Calu3 (cell line): ENCODE measurements around the gene ING2. TPM values are rescaled to one million over a fixed set of nuclear protein-coding genes. Genes with fewer than 3 reads are reported as not detected.

Experiments used
- BruUV-seq: library from RNA; stranded (reverse); fragments of 400-500 nt; replicated peaks from 2 replicates; lab custom pipeline; 2021; lab: Mats Ljungman, UMichigan
- CTCF ChIA-PET: fragments of 300-600 bp; sonication (Branson Sonifier 250); formaldehyde crosslinking; loops from one replicate; lab custom pipeline; 2022; ENCODE audit warnings: antibody characterized with exemption; lab: Charles Lee
- DNase-seq: peaks from one replicate; pipeline ENCODE4 v3.0.0; 2022
- H3K27ac Mint-ChIP-seq: one replicate; pipeline ENCODE4 v1.8.0; 2022; ENCODE audit warnings: mixed read lengths; ENCODE audit not compliant: unreplicated experiment
- H3K27me3 Mint-ChIP-seq: one replicate; pipeline ENCODE4 v1.8.0; 2022; ENCODE audit warnings: mixed read lengths; ENCODE audit not compliant: unreplicated experiment
- H3K36me3 Mint-ChIP-seq: one replicate; pipeline ENCODE4 v1.8.0; 2022; ENCODE audit warnings: mild to moderate bottlenecking, moderate library complexity, mixed read lengths; ENCODE audit not compliant: insufficient read depth, unreplicated experiment
- H3K4me1 Mint-ChIP-seq: one replicate; pipeline ENCODE4 v1.8.0; 2022; ENCODE audit warnings: mild to moderate bottlenecking, low read depth, mixed read lengths; ENCODE audit not compliant: unreplicated experiment
- H3K4me3 Mint-ChIP-seq: one replicate; pipeline ENCODE4 v1.8.0; 2022; ENCODE audit warnings: mild to moderate bottlenecking, low read depth, moderate library complexity, mixed read lengths; ENCODE audit not compliant: unreplicated experiment
- H3K9me3 Mint-ChIP-seq: one replicate; pipeline ENCODE4 v1.8.0; 2022; ENCODE audit warnings: low read depth, mixed read lengths; ENCODE audit not compliant: unreplicated experiment
- CTCF ChIP-seq: fragments of 200-600 bp; IDR thresholded peaks from one replicate; pipeline ENCODE4 v1.8.0; 2022; ENCODE audit warnings: antibody characterized with exemption; ENCODE audit not compliant: unreplicated experiment
- intact Hi-C: fragments of 100-400 bp; cut with micrococcal nuclease; formaldehyde crosslinking; loops from one replicate; pipeline ENCODE4 v1.10.0; 2022; ENCODE audit not compliant: unreplicated experiment
- total RNA-seq: library from RNA; stranded (reverse); gene quantifications from 2 replicates; pipeline ENCODE4 v1.2.3, GENCODE V29; 2022

ING2 gene
- total RNA-seq, 1 experiment from 2014 or later, result 12.1 TPM

- DNase-seq, result no peak
- H3K36me3 Mint-ChIP-seq, result no peaks in the 10 kb centered on the region
- CTCF ChIA-PET, result interaction anchor here (0.6 to 0.7 kb wide), 2 partner anchors 10 to 124 kb away, joined by 4 to 7 read pairs; no protein-coding TSS in a partner anchor
- H3K9me3 Mint-ChIP-seq, result no peaks in the 10 kb centered on the region
- H3K27me3 Mint-ChIP-seq, result peaks cover 16% of the 10 kb centered on the region
- intact Hi-C loops, result no loop called here
- BruUV-seq, result no TSS peak
- no peak for TF ChIP-seq CTCF
- no peak overlapping the region for H3K4me3 Mint-ChIP-seq
- no peaks in the 10 kb centered on the region for H3K4me1 Mint-ChIP-seq
- H3K27ac Mint-ChIP-seq, result no peak overlapping the region
Observed at GRCh38 chr4:183554878-183555585, 50.2 kb downstream of the ING2 start.

GRCh38 chr4:183556947-183557346 lies 52.1 kb downstream of the ING2 start:
- Mint-ChIP-seq H3K4me3 (no peak overlapping the region), H3K36me3 (no peaks in the 10 kb centered on the region), H3K9me3 (no peaks in the 10 kb centered on the region), H3K27me3 (no peaks in the 10 kb centered on the region), H3K27ac (no peak overlapping the region), H3K4me1 (no peaks in the 10 kb centered on the region)
- no peak for TF ChIP-seq CTCF
- BruUV-seq, result no TSS peak
- CTCF ChIA-PET, result no interaction called here
- no peak for DNase-seq
- intact Hi-C loops, result no loop called here

GRCh38 chr4:183557611-183558010 lies 52.8 kb downstream of the ING2 start:
- H3K4me3 Mint-ChIP-seq, result no peak overlapping the region
- no TSS peak for BruUV-seq
- H3K27me3 Mint-ChIP-seq, result no peaks in the 10 kb centered on the region
- H3K36me3 Mint-ChIP-seq, result no peaks in the 10 kb centered on the region
- no peaks in the 10 kb centered on the region for H3K4me1 Mint-ChIP-seq
- intact Hi-C loops, result no loop called here
- H3K27ac Mint-ChIP-seq, result no peak overlapping the region
- no peaks in the 10 kb centered on the region for H3K9me3 Mint-ChIP-seq
- TF ChIP-seq CTCF, result no peak
- CTCF ChIA-PET, result no interaction called here
- DNase-seq, result no peak

- H3K36me3 Mint-ChIP-seq, result no peaks in the 10 kb centered on the region
- H3K9me3 Mint-ChIP-seq, result no peaks in the 10 kb centered on the region
- no peak for DNase-seq
- CTCF ChIA-PET, result no interaction called here
- BruUV-seq, result no TSS peak
- intact Hi-C loops, result no loop called here
- no peak overlapping the region for H3K27ac Mint-ChIP-seq
- H3K4me1 Mint-ChIP-seq, result peaks cover 5% of the 10 kb centered on the region
- no peaks in the 10 kb centered on the region for H3K27me3 Mint-ChIP-seq
- no peak for TF ChIP-seq CTCF
- H3K4me3 Mint-ChIP-seq, result no peak overlapping the region
Observed at GRCh38 chr4:183558873-183559272, 54.0 kb downstream of the ING2 start.
